Dedifferentiated amniotic fluid mesenchymal stem cell (primary cell): Measurements from ENCODE around the gene ALKBH3.

Experiments
- DNase-seq: peaks from one replicate; pipeline ENCODE4 v3.0.0-alpha.2; 2016; ENCODE audit errors: extremely low spot score

Gene ALKBH3

DNA sequence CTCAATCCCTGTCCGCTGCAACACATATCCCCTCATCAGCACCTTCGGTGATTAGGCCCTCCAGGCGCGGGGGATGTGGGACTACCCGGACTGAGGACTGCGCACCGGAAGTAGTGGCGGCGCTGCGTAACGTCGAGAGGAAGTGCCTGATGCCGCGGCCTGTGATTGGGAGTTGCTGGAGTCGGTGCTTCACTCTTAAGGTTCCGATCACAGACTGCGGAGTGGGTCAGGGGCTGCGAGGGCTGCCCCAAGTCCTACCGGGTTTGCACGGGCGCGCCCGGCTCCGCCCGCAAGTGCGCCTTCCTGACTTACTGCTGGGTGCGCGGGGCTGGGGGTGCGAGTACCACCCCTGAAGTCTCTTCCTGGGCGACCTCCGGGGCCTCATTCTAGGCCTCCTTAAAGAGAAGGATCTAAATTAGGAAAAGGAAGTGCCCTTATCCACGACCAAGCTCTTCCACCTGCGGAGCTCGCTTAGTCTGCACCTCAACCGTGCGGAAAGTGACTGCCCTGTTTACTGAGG lies at the start of gene ALKBH3:
ALKBH3 (plus strand) TSS at position 192 of the 520 bp plus-strand sequence. CDS start 1,822 bp downstream, outside the sequence.
- peak; percentile 94 for DNase-seq

DNA sequence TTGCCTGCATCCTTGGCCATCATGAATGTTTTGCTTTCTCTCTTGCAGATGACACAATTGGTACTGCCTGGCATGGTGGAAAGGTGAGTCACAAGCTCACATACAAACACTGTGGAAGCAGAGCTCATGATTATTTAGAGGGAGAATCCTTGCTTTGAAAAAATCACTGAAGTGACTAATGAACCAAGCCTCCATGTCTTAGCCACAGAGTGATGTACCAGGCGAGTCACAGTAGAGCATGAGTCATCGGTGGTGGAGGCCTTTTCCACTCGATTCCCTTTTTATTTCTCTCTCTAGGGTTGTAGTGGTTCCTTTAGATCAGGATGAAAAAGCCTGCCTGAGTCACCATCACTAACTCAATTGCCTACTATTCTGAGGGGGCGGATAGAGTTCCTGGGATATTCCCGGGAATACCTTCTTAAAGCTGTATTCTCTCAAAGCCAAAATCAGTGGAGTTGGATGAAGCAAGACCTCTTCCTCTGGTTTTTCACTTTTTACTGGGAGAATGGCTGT lies 49.6 kb upstream of the ALKBH3 start:
- peak; percentile 97 for DNase-seq

DNA sequence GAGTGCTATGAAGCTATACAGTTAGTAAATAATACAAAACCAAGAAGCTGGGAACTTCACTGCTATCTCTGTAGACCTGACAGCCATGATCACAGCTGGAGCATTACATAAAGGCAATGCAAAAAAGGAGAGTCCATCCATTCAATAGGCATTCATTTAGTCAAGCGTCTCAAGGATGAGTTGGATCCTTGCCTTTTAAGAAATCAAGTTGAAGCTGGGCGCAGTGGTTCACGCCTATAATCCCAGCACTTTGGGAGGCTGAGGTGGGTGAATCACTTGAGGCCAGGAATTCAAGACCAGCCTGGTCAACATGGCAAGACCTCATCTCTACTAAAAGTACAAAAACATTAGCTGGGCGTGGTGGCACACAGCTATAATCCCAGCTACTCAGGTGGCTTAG lies 48.1 kb upstream of the ALKBH3 start:
- DNase-seq, result no peak

DNA sequence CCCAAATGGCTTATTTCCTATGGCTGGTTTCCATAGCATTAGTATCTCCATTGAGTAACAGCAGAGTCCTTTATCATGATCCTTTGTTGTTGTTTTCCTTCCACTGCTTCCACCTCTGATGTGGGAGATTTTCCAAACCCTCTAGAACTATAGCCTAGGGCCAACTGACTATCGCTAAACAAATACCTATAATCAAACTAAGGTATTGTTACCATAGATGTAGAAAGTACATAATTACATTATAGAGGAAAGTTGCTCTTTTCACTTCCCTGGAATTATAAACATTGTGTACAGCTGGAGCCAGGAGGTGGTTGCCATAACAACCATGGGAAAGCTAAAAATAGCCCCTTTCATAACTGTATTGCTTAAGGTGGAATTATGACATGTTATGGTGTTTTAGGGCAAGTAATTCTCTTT lies 47.0 kb upstream of the ALKBH3 start:
- no peak for DNase-seq

DNA sequence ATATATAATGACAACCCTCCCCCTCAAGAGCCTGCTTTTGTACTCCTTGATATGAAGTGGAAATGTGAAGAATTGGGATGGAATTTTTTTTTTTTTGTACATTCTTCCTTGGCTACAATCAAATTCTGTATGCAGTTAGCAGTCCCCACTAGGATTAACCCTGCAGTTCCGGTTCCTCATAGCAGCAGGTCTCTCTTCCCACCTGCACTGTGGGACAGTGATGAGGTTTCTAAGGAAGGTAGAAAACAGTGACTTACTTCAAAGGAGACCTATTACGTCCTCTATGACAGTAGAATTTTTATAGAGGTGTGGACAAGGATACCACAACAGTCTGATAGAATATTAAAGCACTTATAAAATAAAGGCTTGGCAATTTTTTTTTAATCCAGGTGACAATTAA lies 46.3 kb upstream of the ALKBH3 start:
- DNase-seq, result no peak

DNA sequence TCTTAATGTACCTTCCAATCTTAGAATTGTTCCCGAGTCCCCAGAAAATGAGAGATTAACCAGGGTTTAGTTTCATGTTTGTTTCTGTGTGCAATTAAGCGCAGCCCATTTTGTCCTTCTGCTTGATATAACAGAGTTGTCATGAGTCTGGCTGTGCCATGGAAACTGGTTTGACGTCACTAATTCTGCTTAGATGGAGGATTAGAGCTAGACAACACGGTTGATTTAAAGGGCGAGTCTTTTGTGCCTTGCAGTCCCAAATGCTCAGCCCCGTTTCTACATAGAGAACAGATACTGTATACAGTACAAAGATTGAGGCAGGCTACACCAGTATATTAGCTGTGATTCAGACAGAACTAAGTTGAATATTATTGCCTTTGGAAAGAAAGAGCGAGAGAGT lies 45.5 kb upstream of the ALKBH3 start:
- no peak for DNase-seq

DNA sequence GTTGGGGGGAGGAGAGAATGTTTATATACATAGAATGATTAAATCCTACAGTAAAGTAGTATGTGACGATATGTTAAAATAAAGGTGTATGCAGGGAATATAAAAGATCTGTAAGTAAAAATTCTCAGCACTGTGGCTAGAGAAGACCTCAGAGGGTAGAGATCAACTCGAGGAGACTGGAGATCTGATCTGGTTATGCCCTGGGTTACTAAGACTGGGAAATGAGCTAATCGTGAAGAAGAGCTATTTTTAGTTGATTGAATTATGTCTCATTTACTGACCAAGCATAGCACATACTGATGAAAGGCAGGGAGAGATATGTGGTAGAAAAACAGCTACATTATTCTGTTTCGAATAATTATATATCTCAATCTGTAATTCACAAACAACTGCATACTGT lies 42.8 kb upstream of the ALKBH3 start:
- DNase-seq, result no peak

DNA sequence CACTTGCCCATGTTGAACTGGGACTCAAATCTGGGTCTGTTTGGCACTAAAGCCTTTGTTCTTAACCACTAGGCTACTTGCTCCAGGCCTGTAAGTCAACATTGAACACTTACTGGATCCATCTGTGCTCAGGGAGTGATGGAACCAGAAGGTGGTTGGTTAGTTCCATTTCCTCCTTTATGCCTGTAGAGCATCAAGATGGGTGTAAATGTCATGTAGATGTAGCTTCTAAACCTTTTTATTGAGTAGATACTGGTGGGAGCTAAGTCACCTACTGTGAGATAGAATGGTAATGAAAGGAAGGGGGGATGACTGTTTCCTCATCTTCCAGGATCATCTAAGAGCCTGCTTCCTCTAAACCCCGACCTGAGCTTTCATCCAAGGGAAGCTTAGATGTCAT lies 38.6 kb upstream of the ALKBH3 start:
- DNase-seq, result no peak

DNA sequence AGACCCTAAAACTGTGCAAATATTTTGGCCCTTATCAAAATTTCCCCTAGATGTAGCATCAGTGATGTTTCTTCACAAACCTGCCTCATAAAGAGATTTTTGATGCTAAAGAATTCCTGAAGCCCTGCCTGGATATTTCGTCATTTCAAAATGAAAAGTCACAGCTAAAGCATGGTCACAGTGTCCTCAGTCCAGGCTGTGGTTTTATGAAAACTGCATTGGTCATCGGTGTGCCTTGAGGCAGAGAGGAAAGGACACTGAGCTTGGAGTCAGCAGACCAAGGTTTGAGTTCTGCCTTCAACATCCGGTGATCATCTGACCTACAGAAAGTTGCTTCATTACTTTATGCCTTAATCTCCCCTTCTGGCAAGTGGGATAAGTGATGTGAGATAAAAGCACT lies 34.8 kb upstream of the ALKBH3 start:
- no peak for DNase-seq

DNA sequence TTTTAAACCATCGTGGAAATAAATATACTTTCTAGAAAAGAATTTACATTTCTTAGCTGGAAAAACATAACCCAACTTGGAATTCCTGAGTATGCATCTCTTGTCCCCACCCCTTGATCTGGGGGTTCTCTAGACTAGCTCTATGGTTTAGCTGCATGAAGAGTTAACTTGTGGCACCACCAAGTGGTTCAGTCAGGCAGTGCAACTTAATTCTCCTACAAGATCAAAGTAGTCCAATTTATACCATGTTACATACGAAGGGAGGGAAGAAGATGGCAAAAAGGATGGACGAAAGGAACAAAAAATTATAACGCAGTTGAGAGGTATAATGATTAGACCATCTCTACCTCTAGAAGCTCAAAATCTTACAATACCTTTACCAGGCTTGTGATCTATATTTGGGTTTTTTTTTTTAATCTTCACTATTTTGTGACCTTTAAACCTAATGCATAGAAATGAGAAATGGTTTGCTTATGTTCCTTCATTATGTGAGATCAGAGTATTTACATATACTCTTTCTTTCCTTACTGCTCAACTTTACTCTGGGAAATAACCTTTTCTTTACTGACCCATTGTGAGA lies 28.5 kb upstream of the ALKBH3 start:
- DNase-seq, result peak; percentile 72

DNA sequence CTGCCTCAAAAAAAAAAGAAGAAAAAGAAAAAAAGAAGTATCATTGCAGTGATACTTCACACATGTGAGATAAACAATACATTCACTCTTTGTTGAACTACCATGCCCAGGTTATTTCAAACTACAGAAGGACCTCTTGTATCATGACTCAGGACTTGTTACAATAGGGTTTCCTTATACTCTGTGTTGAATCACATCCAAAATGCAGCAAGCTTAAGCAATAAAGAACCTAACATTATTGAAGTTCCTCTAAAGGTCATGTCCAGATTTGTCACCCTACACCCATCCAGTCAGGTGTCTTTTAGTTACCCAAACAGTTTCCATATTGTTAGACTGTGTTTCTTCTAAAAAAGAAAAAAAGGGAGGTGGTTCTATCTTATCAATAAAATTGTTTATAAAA lies 26.9 kb upstream of the ALKBH3 start:
- DNase-seq, result no peak

DNA sequence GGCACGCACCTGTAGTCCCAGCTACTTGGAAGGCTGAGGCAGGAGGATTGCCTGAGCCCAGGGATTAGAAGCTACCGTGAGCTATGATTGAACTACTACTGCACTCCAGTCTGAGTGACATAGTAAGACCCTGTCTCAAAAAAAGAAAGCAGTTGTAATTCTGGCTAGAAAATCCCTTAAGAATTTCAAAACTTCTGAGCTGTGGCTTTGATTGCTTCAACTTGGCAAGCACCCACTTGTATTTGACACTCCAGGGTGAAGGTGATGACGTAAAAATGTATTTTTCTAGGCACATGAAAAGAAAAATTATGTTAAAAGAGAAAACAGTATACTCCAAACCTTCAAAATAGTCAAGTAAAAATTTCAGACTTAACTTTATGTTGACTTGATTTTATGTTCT lies 23.6 kb upstream of the ALKBH3 start:
- no peak for DNase-seq

DNA sequence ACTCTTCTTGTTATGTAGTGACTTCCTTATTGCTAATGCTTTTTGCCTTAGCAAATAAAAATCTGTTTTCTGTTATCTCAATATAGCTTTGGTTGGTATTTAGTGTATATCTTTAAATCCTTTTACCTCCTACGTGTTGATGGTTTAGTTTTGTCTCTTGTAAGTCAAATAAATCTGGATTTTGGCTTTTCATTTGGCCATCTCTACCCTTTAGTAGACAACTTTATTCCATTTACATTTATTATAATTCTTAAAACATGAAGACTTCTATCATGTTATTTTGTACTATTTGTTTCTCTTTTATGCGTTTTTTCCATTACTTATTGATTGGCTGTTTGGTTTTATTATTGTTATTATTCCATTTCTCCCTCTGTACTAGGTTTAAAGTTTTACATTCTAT lies 19.5 kb upstream of the ALKBH3 start:
- DNase-seq, result no peak

DNA sequence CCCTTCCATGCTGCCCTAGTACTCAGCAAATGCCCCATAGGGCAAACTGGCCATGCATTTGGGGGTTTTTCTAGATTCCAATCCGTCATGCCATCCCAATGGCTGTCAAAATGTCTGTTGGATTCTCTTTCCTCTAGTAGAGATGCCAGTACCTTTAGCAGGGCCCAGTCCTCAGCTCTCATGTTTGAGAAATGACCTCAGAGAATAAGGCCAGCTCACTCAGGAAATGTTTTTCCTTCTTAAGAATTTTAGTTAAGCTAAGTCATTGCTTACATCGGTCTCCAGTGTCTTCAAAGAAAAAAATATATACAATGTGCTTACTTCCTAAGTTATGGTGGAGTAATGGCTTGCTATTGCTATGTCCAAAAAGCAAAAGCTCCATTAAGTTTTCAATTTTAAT lies 14.1 kb upstream of the ALKBH3 start:
- DNase-seq, result no peak

DNA sequence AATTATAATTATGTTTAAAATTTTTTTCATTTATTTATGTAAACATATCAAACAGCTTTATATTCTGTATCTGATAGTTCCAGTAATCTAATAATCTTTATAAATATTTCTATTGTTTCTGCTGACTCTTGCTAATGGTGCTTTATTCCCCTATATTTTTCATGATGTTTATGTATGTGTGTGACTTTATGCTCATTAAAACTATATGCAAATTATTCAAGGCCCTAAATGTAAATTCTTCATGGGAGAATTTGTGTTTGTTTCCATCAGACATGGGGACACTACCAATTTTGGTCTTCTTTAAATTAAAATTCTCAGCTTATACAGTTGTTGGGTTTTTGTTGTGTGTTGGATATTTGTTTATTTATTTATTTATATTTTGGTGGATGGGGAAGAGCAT lies 13.7 kb upstream of the ALKBH3 start:
- no peak for DNase-seq

DNA sequence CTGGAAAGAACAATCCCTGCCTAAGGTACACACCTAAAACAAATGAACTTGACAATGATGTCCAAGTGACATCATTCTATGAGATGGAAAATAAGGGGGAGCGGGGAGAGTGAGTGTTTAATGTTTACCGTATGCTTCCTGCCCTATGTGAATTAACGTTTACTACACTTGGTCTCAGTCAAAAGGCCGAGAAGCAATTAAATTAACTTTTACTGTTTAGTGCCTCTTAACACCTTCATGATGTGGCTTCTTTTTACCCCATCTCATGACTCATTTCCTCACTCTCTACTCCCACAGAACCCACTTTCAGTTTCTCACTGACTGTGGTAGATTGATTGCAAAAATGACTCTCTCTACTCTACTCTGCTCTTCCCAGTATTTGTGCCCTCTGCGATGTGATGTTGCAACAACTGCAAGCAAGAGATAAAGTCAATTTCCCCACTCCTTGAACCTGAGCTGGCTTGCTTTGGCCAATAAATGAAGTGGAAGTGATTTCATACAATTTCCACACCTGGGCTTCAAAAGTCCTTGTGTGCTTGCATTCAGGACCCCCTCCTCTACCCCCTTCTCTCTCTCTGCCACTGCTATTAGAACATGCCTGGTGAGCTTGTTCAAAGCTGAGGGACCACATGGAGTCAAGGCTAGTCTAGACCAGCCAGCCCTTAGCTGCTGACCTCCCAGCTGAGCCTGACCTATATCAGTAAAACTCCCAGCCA lies 11.6 kb upstream of the ALKBH3 start:
- DNase-seq, result peak; percentile 28

DNA sequence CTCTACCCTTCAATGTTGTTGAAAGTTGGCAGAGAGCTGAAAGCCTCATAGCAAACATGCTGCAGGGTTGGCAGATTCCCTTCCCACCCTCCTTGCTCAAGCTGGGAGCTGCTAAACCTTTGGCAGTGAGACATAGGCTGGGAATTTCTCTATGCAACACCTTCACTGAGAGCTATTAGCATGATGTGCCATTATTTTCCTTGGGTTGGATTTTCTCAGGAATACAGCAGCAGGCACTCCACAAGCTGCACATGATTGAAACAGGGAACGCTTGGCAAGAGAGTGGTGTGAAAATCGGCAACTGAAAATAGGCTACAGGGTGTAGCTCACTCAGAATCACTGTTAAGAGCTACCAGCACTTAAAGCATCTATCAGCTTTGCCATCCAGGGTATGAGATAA lies 9.6 kb upstream of the ALKBH3 start:
- no peak for DNase-seq

DNA sequence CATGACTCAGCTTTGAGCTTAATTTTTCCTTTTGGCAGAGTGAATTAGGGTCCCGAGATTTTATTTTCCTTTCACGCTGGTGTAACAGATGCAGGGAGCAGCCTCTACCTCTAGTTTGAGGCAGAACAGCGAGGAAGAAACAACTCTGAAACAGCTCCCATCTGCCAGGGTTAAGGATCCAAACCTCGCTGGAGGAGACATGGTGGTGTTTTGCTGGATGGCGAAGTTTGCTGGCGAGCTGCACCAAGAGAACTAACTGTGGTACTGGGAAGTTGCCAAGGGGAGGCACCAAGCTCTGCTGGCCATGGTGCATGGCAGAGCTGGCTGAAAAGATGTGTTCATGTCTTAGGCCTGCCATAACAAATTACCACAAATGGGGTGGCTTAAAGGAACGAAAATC lies 7.6 kb upstream of the ALKBH3 start:
- no peak for DNase-seq

DNA sequence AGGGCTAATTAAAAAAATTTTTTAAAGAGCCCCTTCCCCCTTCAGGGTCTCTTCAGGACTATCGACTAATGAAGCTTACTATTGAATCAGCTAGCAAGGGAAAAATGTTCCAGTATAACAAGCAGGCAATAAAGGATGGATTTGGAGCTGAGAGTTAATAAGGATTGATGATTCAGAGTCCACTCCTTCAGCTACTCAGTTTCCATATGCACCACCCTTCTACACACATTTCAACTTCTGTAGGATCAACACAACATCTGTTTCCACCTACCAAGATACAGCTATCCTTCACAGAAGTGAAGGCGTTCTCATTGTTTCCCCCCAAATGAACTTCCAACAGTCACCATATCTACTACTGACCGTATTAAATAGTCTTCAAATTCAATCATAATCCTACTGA lies 6.6 kb upstream of the ALKBH3 start:
- no peak for DNase-seq

DNA sequence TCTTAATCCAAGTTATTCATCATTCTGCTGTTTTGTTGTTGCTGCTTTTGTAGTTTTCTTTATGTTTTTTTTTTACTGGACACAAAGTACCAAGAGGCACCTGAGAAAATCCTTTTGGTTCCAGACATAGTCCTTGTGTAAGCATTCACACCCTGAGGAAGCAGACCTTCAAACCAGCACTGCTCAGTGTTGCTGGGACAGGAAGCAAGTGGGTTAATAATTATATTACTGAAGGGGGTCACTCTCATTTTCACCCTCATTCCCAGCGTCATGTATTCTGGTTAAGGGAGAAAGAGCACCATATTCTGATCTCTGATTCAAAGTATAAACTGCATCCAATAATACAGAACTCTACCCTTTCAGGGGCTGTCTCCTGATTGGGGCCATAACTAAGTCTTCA lies 5.9 kb upstream of the ALKBH3 start:
- DNase-seq, result no peak

DNA sequence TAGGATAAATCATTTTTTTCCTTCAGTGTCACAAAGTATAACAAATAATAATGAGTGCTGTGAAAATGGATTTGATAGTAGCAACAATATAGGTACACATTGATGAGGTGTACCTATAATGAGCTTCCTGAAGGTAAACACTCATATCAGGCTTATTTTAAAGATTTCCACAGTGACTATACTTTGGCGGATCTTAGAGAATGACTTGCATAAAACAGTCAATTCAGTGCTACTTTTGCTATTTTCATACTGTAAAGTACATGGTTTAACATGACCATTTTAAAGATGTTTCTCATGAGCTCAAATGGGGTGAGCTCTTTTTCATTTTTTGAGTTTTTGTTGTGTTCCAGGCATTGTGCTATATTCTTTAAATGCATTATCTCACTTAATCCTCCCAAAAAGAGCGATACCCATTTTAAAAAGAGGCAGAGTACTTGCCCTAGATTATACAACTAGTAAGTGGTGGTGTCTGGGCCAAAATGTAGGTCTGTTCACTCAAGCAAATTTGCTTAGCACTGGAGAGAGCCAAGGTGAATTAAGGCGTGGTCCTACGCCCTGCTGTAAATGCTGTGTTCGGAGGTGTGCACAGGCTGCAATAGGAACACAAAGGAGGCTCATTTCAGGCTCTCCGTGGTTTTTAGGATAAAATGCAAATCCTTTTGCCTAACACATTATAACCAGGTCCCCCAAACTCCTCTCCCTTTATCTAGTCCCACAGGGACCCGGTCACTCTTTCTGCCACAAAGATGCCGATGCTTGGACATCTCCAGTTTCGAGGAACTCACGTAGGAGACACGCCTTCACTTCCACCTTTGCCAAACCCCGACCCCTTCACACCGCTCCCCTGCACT lies 617 bp upstream of the ALKBH3 start:
- DNase-seq, result no peak

DNA sequence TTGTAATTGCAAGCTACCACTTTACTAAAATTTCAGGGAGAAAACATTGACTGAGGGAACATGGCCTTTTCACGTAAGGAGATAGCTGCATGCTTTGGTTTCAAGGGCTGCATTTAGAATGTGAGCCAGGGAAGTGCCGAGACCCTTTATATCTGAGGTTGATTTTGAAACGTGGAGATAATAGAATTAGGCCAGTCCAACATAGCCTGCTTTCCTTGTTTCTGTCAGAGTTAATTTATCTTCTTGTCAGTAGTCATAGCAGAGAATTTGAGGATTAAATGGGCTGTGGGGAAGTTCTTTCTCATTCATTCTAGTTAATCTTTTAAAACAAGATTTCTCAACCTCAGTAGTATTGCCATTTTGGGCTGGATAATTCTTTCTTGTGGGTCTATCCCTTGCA lies 12.2 kb downstream of the ALKBH3 start:
- no peak for DNase-seq

DNA sequence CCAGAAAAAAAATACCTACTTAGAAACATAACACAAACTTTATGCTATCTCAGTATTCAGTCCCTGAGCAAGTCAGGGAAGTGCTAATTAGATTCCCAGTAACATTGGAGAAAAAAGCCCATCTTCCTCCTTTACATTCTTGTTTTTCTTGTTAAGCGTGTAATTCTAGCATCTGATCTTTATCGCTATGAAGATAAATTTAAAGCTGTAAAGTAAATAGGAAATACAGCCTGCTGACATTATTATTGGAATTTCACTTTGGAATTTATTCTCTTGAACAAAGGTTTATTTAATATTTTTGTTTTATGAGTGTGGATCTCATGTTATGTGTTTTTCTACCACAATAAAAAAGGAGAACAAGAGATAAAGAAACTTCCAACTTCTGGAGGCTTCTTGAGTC lies 13.9 kb downstream of the ALKBH3 start:
- no peak for DNase-seq
